PC-3 (cell line): Measurements from ENCODE around the gene AKIRIN2.

Experiments used
- EZH2phosphoT487 ChIP-seq: fragments of 300-600 bp; sonication (generic); IDR thresholded peaks from 2 replicates; pipeline ENCODE4 v1.6.1; 2018; ENCODE audit warnings: mild to moderate bottlenecking, antibody characterized with exemption, low read length, borderline replicate concordance
- TF ChIP-seq, protein P1 (sequence below): fragments of 300-600 bp; sonication (generic); conservative IDR thresholded peaks from 2 replicates; pipeline ENCODE4 v1.5.1; 2017; ENCODE audit warnings: antibody characterized with exemption, low read depth, mild to moderate bottlenecking, low read length

- TF ChIP-seq, protein P1, sequence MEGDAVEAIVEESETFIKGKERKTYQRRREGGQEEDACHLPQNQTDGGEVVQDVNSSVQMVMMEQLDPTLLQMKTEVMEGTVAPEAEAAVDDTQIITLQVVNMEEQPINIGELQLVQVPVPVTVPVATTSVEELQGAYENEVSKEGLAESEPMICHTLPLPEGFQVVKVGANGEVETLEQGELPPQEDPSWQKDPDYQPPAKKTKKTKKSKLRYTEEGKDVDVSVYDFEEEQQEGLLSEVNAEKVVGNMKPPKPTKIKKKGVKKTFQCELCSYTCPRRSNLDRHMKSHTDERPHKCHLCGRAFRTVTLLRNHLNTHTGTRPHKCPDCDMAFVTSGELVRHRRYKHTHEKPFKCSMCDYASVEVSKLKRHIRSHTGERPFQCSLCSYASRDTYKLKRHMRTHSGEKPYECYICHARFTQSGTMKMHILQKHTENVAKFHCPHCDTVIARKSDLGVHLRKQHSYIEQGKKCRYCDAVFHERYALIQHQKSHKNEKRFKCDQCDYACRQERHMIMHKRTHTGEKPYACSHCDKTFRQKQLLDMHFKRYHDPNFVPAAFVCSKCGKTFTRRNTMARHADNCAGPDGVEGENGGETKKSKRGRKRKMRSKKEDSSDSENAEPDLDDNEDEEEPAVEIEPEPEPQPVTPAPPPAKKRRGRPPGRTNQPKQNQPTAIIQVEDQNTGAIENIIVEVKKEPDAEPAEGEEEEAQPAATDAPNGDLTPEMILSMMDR = no peak
- TF ChIP-seq EZH2phosphoT487 = no peak
Observed at GRCh38 chr6:87697581-87698546, 4.2 kb downstream of the AKIRIN2 start.
